ENCODE results near the gene BMAL2. TPM values are rescaled to one million over a fixed set of nuclear protein-coding genes. Genes with fewer than 3 reads are reported as not detected.

BMAL2 gene
- total RNA-seq, 1 experiment from 2014 or later: 13.0 TPM

DNA sequence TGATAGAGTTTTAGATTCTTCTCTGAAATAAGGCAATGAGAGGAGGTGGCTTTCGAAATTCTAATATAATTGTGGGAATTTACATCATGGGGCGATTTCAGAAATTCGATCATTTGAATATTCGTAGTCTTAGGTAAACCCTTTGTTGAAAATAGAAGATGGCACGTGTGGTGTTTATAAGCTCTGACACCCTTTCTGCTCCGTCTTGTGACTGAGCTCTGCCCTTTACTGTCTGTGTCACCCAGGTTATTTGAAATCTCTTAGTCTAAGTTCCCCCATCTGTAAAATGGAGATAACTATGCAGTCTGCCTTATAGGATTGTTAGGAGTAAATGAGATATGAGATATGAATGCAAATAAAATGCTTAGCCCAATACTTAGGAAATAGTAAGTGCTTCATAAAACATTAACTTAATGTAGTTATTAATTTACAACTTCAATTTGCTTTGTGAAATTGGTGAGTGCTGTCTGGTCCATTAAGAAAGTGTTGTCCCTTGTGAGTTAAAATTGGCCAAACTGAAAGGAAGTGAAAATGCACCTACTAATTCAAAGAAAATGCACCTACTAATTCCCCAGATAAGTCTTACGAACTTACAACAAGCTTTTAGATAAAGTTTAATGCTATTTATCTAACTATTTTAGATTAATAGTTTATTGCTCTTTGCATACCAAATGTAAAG lies 1.5 kb downstream of the BMAL2 start:
- no peaks in the 10 kb centered on the region for H3K36me3 ChIP-seq (replicated peaks; ENCODE audit: control insufficient read depth, insufficient read depth, low read length)
- H3K4me3 ChIP-seq (ENCODE audit: insufficient read depth, low read depth, low read length): peak overlapping the region; percentile 71
- peaks cover 11% of the 10 kb centered on the region for H3K27me3 ChIP-seq (ENCODE audit: control insufficient read depth, insufficient read depth, low read length)
- DNase-seq: no peak

DNA sequence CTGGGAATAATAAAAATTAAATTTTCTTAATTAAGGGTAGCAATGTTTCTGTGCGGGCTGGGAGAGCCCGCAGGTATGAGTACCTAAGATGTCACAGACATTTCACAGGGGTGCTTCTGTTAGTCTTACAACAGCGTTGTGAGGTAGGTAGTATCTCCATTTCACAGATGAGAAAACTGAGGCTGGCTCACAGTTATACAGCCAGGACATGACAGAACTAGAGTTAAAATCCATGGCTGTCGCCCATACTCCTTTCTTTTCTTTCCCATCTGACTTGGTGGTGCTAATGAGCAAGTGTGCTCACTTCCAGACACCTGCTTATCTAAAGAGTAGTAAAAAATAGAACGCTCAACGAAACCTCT lies 2.1 kb downstream of the BMAL2 start:
- Histone ChIP-seq H3K4me3 (ENCODE audit: insufficient read depth, low read depth, low read length) (no peak overlapping the region), H3K27me3 (ENCODE audit: control insufficient read depth, insufficient read depth, low read length) (peaks cover 11% of the 10 kb centered on the region), H3K36me3 (replicated peaks; ENCODE audit: control insufficient read depth, insufficient read depth, low read length) (no peaks in the 10 kb centered on the region)
- no peak for DNase-seq

DNA sequence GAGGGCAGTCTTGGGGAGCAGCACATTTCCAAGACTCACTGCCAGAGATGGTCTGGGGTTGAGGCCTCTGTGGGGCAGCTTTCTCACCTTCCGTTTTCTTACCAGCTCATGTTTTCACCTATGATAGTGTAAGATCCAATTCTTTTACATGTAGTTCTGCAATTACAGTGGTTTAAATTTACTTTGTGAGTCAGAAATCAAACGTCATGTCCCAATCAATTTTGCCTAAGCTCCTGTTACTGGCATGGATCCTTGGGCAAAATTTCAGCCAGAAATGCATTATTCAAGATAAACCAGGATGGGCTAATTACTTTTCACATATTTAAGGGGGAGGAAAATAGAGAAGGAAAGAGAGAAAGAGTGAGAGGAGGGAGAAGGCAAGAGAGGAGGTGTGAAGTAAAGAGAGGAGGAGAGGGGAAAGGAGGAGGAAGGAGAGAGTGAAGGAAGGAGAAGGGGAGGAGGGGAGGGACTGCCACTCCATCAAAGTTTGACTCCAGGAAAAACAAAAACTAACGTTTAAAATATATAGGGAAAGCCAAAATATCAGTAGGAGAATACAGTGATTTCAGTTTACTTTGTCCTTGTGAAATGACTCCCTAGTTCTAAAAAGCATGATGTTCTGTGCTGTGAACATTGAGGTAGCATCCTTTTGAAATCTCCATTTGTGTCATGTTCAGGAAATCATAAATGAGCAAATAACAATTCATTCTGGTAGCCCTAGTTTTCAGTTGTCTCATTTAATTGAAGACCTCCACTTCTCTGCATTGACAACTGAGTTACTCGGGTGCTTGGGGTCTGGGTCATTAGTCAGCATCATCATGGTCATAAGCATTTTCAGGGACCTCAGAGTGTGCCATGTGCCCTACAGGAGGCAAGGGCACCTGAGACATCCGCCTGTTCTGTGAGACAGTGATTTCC lies 3.0 kb downstream of the BMAL2 start:
- no peak for DNase-seq
- Histone ChIP-seq H3K4me3 (ENCODE audit: insufficient read depth, low read depth, low read length) (no peak overlapping the region), H3K27me3 (ENCODE audit: control insufficient read depth, insufficient read depth, low read length) (peaks cover 11% of the 10 kb centered on the region), H3K36me3 (replicated peaks; ENCODE audit: control insufficient read depth, insufficient read depth, low read length) (no peaks in the 10 kb centered on the region)

DNA sequence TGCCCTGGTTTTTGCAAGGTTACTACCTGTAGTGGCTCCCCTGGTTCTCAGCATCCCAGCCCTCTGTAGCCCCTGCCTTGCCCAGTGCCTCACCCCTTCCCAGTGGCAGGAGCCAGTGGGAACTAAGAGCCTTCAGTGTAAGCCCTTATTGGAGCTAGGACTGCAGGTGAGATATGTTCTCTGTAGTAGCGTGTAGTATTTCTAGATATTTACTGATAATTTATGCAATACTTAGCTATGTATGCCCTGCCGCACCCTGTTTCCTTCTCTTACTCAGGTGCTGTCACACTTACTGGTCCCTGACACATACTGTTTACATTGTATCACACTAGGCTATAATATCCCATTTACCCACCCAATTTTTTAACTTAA lies 3.6 kb downstream of the BMAL2 start:
- H3K36me3 ChIP-seq (replicated peaks; ENCODE audit: control insufficient read depth, insufficient read depth, low read length): no peaks in the 10 kb centered on the region
- peaks cover 11% of the 10 kb centered on the region for H3K27me3 ChIP-seq (ENCODE audit: control insufficient read depth, insufficient read depth, low read length)
- no peak overlapping the region for H3K4me3 ChIP-seq (ENCODE audit: insufficient read depth, low read depth, low read length)
- no peak for DNase-seq

DNA sequence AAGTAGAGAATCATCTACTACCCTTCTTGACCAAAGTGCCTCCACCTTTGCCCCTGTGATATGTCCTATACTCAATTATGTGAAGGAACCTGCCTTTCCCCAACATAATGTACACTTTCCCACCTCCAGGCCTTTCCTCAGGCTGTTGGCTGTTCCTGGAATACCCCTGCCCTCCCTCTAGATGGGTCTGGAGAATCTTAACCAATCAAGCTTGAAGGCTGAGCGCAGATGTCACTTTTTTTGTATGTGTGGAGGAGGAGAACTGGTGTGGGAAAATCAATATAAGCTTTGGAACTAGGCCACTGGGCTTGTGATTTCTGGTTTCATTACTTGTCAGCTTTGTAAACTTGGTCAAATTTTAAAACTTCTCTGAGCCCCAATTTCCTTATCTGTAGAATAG lies 4.7 kb downstream of the BMAL2 start:
- no peak overlapping the region for H3K4me3 ChIP-seq (ENCODE audit: insufficient read depth, low read depth, low read length)
- H3K27me3 ChIP-seq (ENCODE audit: control insufficient read depth, insufficient read depth, low read length): peaks cover 4% of the 10 kb centered on the region
- no peaks in the 10 kb centered on the region for H3K36me3 ChIP-seq (replicated peaks; ENCODE audit: control insufficient read depth, insufficient read depth, low read length)
- peak; percentile 20 for DNase-seq

DNA sequence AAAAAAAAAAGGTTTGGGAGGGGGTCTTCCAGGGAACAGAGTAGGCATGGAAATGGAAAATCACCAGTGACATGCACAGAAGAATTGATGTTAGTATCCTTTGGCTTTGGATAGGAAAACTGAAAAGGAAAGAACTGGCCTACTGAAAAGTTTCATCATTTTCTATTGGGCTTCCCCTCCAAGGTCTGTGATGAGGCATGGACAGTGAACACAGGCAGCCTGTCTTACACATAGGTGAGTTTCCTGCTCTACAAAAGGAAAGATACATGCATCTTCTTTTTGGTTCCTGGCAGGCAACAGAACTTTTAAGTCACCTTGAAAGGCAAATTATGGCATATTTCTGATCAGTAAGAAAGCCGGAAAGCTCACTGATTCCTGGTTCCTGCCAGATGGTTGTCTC lies 5.8 kb downstream of the BMAL2 start:
- H3K27me3 ChIP-seq (ENCODE audit: control insufficient read depth, insufficient read depth, low read length): peaks cover under 1% of the 10 kb centered on the region; the same call in 1 of the 2 replicates
- H3K36me3 ChIP-seq (replicated peaks; ENCODE audit: control insufficient read depth, insufficient read depth, low read length): no peaks in the 10 kb centered on the region
- DNase-seq: no peak
- no peak overlapping the region for H3K4me3 ChIP-seq (ENCODE audit: insufficient read depth, low read depth, low read length)

DNA sequence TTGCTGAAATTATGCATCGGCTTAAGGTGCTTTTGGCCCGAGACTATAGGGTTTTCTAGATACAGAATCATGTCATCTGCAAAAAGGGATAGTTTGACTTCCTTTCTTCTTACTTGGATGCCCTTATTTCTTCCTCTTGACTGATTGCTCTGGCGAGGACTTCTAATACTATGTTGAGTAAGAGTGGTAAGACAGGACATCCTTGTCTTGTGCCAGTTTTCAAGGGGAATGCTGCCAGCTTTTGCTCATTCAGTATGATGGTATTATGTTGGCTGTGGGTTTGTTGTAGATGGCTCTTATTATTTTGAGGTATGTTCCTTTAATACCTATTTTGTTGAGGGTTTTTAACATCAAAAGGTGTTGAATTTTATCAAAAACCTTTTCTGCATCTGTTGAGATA lies 8.3 kb downstream of the BMAL2 start:
- DNase-seq: no peak
- H3K4me3 ChIP-seq (ENCODE audit: insufficient read depth, low read depth, low read length): no peak overlapping the region
- H3K27me3 ChIP-seq (ENCODE audit: control insufficient read depth, insufficient read depth, low read length): no peaks in the 10 kb centered on the region
- H3K36me3 ChIP-seq (replicated peaks; ENCODE audit: control insufficient read depth, insufficient read depth, low read length): no peaks in the 10 kb centered on the region

DNA sequence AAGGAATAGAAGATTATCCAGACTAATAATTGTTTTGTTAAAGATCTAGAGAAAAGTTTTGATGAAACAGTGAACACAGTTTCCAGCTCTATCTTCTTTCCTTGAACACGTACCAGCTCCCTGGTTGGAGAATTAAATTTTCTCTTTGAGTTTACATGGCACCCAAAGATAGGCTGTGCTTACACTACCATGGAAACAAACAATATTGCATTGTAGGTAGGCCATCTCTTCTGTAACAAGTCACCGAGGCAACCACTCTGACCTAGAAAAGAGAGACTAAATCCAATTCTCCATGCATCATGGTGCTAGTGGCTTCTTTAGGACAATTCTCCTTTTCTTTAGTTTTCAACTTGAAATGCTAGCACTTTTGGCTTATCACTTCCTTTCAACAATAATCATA lies 9.9 kb downstream of the BMAL2 start:
- no peak overlapping the region for H3K4me3 ChIP-seq (ENCODE audit: insufficient read depth, low read depth, low read length)
- DNase-seq: no peak
- no peaks in the 10 kb centered on the region for H3K27me3 ChIP-seq (ENCODE audit: control insufficient read depth, insufficient read depth, low read length)
- no peaks in the 10 kb centered on the region for H3K36me3 ChIP-seq (replicated peaks; ENCODE audit: control insufficient read depth, insufficient read depth, low read length)

DNA sequence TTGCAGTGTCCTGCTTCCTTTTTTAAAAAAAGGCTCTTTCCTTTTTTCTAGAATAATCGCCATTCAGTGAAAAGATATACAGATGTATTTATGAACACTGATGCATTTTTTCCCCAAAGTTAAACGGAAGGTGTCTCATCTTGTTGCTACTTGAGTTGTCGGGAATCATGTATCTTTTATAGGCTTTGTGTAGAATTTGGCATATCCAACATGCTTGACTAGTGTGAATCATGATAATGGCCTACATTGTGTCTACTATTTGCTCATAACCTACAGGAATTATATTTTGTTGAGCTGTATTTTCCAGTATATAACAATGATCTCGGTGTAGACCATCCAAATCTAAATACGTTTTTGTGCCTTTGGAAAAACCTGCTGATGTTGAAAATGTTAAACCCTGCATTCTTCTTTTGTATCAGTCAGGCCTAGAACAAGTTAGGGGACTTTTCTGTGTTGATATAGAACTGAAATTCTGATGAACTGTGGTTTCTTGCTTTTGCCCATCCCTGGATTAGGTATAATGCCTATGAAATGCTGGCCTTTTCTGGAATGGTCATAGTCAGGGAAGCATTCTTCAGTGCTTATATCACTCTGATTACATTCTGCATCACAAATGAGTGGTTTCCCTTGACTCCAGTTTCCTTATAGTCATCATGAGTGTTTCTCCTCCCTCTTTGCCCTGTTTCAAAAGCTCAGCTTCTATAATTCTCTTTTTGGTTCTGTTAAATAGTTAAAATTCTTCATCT lies 10.8 kb downstream of the BMAL2 start:
- Histone ChIP-seq H3K36me3 (replicated peaks; ENCODE audit: control insufficient read depth, insufficient read depth, low read length) (no peaks in the 10 kb centered on the region), H3K27me3 (ENCODE audit: control insufficient read depth, insufficient read depth, low read length) (no peaks in the 10 kb centered on the region), H3K4me3 (ENCODE audit: insufficient read depth, low read depth, low read length) (no peak overlapping the region)
- no peak for DNase-seq

DNA sequence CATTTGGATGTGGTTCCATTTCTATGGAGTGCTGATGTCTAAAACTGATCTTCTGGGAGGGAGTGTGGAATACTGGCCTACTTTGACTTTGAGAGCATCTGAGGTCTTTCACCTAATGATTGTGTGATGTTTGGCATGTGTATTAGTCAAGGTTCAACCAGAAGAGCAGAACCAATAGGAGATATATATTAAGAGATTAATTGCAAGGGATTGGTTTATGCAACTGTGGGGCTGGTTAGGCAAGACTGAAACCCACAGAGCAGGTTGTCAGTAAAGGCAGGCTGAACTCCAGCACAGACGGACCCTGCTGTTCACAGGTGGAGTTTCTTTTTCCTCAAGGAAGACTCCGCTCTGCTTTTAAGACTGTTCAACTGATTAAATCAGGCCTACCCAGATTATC lies 11.6 kb downstream of the BMAL2 start:
- H3K36me3 ChIP-seq (replicated peaks; ENCODE audit: control insufficient read depth, insufficient read depth, low read length): no peaks in the 10 kb centered on the region
- DNase-seq: no peak
- H3K27me3 ChIP-seq (ENCODE audit: control insufficient read depth, insufficient read depth, low read length): no peaks in the 10 kb centered on the region
- H3K4me3 ChIP-seq (ENCODE audit: insufficient read depth, low read depth, low read length): no peak overlapping the region

DNA sequence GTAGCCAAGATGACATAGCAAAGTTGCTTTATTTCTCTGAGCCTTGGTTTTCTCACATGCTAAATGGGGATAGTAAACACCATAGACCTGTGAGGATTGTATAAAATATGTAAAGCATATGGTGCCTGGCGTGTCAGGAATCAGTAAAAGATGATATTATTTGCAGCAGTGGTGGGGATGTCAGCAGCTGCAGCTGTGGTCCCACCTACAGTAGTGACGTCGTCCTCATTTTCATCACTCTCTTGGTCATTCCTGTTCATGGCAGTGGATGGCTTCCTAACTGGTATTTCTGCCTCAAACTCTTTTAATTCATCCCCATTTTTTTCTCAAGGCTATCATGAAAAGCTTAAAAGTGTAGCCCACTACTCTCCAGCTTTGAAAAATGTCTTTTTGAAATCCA lies 12.1 kb downstream of the BMAL2 start:
- H3K27me3 ChIP-seq (ENCODE audit: control insufficient read depth, insufficient read depth, low read length): no peaks in the 10 kb centered on the region
- no peak for DNase-seq
- H3K36me3 ChIP-seq (replicated peaks; ENCODE audit: control insufficient read depth, insufficient read depth, low read length): no peaks in the 10 kb centered on the region
- H3K4me3 ChIP-seq (ENCODE audit: insufficient read depth, low read depth, low read length): no peak overlapping the region

DNA sequence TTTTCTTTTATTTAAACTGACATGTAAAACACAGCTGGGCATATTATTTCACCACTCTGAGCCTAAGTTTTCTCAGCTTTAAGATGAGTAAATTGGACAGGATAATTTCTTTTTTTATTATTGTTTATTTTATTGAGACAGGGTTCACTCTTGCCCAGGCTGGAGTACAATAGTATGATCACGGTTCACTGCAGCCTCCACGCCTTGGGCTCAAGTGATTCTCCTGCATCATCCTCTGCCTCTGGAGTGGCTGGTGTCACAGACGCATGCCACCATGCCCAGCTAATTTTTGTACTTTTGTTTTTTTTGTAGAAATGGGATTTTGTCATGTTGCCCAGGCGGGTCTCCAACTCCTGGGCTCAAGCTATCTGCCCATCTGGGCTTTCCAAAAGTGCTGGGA lies 12.7 kb downstream of the BMAL2 start:
- H3K27me3 ChIP-seq (ENCODE audit: control insufficient read depth, insufficient read depth, low read length): no peaks in the 10 kb centered on the region
- H3K4me3 ChIP-seq (ENCODE audit: insufficient read depth, low read depth, low read length): no peak overlapping the region
- no peaks in the 10 kb centered on the region for H3K36me3 ChIP-seq (replicated peaks; ENCODE audit: control insufficient read depth, insufficient read depth, low read length)
- no peak for DNase-seq

DNA sequence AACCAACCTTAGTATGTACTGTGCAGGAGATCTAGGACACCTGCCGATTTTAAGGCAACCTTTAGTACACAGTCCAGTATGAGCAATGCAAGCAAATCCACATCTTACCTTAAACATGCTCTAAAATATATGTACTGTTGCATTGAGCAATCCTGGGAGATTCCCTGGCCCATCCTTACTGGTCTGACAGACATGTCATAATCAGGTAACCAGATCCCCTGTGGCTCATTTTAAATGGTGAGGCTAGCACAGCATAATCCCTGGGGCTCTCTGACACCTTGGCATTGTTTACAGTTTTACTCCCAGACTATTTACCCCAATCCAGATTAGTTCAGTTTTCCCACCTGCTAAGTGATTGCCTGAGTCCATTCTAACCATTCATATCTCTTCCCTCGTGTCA lies 15.1 kb downstream of the BMAL2 start:
- DNase-seq: no peak
- Histone ChIP-seq H3K4me3 (ENCODE audit: insufficient read depth, low read depth, low read length) (no peak overlapping the region), H3K36me3 (replicated peaks; ENCODE audit: control insufficient read depth, insufficient read depth, low read length) (no peaks in the 10 kb centered on the region), H3K27me3 (ENCODE audit: control insufficient read depth, insufficient read depth, low read length) (no peaks in the 10 kb centered on the region)

DNA sequence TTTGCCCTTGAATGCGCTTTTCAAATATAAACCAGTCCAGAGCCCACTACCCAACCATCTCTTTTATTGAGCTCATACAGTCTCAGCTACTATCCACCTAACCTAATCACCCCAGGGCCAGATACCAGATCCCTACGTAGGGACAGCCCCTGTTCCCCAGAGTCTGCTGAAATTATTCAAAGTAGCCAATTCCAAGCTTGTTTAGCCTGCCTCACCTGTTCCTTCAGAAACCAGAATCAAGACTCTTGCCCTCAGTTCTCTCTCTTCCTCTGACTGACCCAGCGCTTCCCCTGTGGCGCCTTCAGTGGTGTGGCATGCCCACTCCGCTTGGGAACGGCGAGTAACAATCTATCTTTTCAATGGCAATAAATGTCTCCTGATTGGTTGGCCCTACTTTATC lies 18.8 kb downstream of the BMAL2 start:
- DNase-seq: no peak

DNA sequence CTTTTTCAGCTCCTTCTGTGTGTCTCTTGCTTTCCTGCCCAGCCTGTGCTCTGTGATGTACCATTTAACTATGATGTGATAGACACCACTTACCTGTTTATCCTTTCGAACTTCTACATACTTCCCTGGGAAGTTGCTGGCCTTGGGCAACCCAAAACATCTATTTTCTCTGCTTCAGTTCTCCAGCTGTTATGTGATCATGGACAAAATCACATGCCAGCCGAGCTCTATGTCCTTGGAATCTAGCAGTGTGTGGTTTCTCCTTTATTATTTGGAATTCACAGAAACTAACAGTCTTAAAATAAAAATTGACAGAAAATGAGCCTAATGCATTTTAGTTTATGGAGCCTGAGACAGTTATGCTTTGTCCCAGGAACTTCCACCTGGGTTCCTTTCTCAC lies 22.9 kb downstream of the BMAL2 start:
- Histone ChIP-seq H3K4me3 (ENCODE audit: insufficient read depth, low read depth, low read length) (no peak overlapping the region), H3K36me3 (replicated peaks; ENCODE audit: control insufficient read depth, insufficient read depth, low read length) (no peaks in the 10 kb centered on the region), H3K27me3 (ENCODE audit: control insufficient read depth, insufficient read depth, low read length) (no peaks in the 10 kb centered on the region)
- DNase-seq: no peak

More for the DNA sequence above, 18.8 kb downstream of the BMAL2 start:
- Histone ChIP-seq H3K27me3 (ENCODE audit: control insufficient read depth, insufficient read depth, low read length) (no peaks in the 10 kb centered on the region), H3K4me3 (ENCODE audit: insufficient read depth, low read depth, low read length) (no peak overlapping the region), H3K36me3 (replicated peaks; ENCODE audit: control insufficient read depth, insufficient read depth, low read length) (no peaks in the 10 kb centered on the region)

Data from H7 (cell line).